PC-3 (cell line): ENCODE data around the gene GTPBP6. TPM values are rescaled to one million over a fixed set of nuclear protein-coding genes. Genes with fewer than 3 reads are reported as not detected.

Source experiments
- ATAC-seq: fragments of 200-7000 bp; cut with Tn5 transposase; 2 replicates; pipeline ENCODE4 v1.9.1; 2020; ENCODE audit warnings: mild to moderate bottlenecking, moderate library complexity
- BruUV-seq: library from RNA; stranded (reverse); fragments of 400-500 nt; replicated peaks from 2 replicates; lab custom pipeline; 2021; lab: Mats Ljungman, UMichigan
- CTCF ChIA-PET: fragments of 300-600 bp; sonication (Branson Sonifier 250); formaldehyde crosslinking; loops from one replicate; lab custom pipeline; 2022; ENCODE audit warnings: antibody characterized with exemption; lab: Charles Lee
- POLR2A ChIA-PET: fragments of 300-600 bp; sonication (Branson Sonifier 250); formaldehyde crosslinking; loops from one replicate; lab custom pipeline; 2022; ENCODE audit warnings: antibody characterized with exemption; ENCODE audit not compliant: unreplicated experiment; lab: Charles Lee
- DNase-seq: peaks from one replicate; pipeline ENCODE4 v3.0.0-alpha.2; 2015
- H2AFZ ChIP-seq: fragments of 300-600 bp; sonication (generic); 2 replicates; pipeline ENCODE4 v1.6.0; 2016; ENCODE audit warnings: antibody characterized with exemption, low read length
- H3F3A ChIP-seq: fragments of 300-600 bp; sonication (generic); one replicate; pipeline ENCODE4 v1.6.0; 2017; ENCODE audit warnings: antibody characterized with exemption, low read length, control low read depth, mild to moderate bottlenecking; ENCODE audit not compliant: unreplicated experiment
- H3K27ac ChIP-seq: fragments of 300-600 bp; sonication (generic); 2 replicates; pipeline ENCODE4 v1.5.1; 2016; ENCODE audit warnings: mild to moderate bottlenecking, low read length
- H3K27me3 ChIP-seq: fragments of 300-600 bp; sonication (generic); 2 replicates; pipeline ENCODE4 v1.6.1; 2016; ENCODE audit warnings: low read length, mixed read lengths
- H3K36me3 ChIP-seq: fragments of 300-600 bp; sonication (generic); 2 replicates; pipeline ENCODE4 v1.6.1; 2016; ENCODE audit warnings: low read depth, mixed run types, low read length, mixed read lengths
- H3K4me1 ChIP-seq: fragments of 300-600 bp; sonication (generic); 2 replicates; pipeline ENCODE4 v1.5.1; 2016; ENCODE audit warnings: low read length; ENCODE audit not compliant: insufficient read depth
- H3K4me2 ChIP-seq: fragments of 300-600 bp; sonication (generic); 2 replicates; pipeline ENCODE4 v1.6.0; 2016; ENCODE audit warnings: low read length
- H3K4me3 ChIP-seq: fragments of 300-600 bp; sonication (generic); 2 replicates; pipeline ENCODE4 v1.5.1; 2016; ENCODE audit warnings: mild to moderate bottlenecking, low read length, mixed read lengths
- H3K79me2 ChIP-seq: fragments of 300-600 bp; sonication (generic); 2 replicates; pipeline ENCODE4 v1.6.1; 2017; ENCODE audit warnings: low read length, mixed read lengths
- H3K9ac ChIP-seq: fragments of 300-600 bp; sonication (generic); 2 replicates; pipeline ENCODE4 v1.6.0; 2016; ENCODE audit warnings: mild to moderate bottlenecking, low read length
- H3K9me2 ChIP-seq: fragments of 300-600 bp; sonication (generic); replicated peaks from 2 replicates; pipeline ENCODE4 v1.6.1; 2016; ENCODE audit warnings: mixed run types, low read length, mixed read lengths
- H3K9me3 ChIP-seq: fragments of 300-600 bp; sonication (generic); 2 replicates; pipeline ENCODE4 v1.6.1; 2016; ENCODE audit warnings: low read length, mixed read lengths
- H4K20me1 ChIP-seq: fragments of 300-600 bp; sonication (generic); 2 replicates; pipeline ENCODE4 v1.6.1; 2016; ENCODE audit warnings: low read length, mixed read lengths
- EZH2 ChIP-seq: fragments of 300-600 bp; sonication (generic); IDR thresholded peaks from one replicate; pipeline ENCODE4 v1.6.1; 2017; ENCODE audit warnings: antibody characterized with exemption, mild to moderate bottlenecking, low read length; ENCODE audit not compliant: unreplicated experiment
- EZH2phosphoT487 ChIP-seq: fragments of 300-600 bp; sonication (generic); IDR thresholded peaks from 2 replicates; pipeline ENCODE4 v1.6.1; 2018; ENCODE audit warnings: mild to moderate bottlenecking, antibody characterized with exemption, low read length, borderline replicate concordance
- intact Hi-C: fragments of 100-400 bp; cut with micrococcal nuclease; formaldehyde crosslinking; loops from 2 replicates; pipeline ENCODE4 v1.9.0; 2023
- total RNA-seq: library from RNA; depleted of rRNA; stranded (reverse); fragments of >200 nt; gene quantifications from 2 replicates; pipeline ENCODE4 v1.2.3, GENCODE V29; 2014; rRNA removed
- TF ChIP-seq, protein P1 (sequence below): fragments of 300-600 bp; sonication (generic); conservative IDR thresholded peaks from 2 replicates; pipeline ENCODE4 v1.5.1; 2017; ENCODE audit warnings: antibody characterized with exemption, low read depth, mild to moderate bottlenecking, low read length

The GTPBP6 gene
- total RNA-seq, 1 experiment from 2014 or later: 38.8 TPM

DNA sequence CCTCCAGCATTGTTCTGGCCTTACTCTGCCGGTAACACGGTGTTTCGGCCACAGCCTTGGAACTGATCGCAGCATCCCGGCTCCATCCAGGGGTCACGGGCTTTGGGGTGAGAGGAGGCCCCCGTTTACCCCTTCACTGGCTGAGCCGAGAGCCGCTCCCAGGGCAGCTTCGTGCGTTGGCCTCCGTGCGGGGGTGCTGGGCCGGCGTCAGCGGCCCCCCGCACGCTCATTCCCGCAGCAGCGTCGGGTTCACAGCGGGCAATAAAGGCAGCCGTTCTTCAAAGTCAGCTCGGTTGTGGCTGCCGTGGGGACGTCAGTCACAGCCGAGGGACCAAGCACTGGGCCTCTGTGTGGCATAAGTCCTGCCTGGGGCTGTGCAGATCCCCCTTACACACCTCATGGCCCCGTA, 62.7 kb downstream of the GTPBP6 start:
- H3K79me2 ChIP-seq: no peaks in the 10 kb centered on the region
- ChIA-PET POLR2A (no interaction called here), CTCF (no interaction called here)
- H3K4me3 ChIP-seq: no peak overlapping the region
- ATAC-seq: no peak
- no peaks in the 10 kb centered on the region for H3K27me3 ChIP-seq
- H3K27ac ChIP-seq: no peak overlapping the region
- H3K9me3 ChIP-seq: no peaks in the 10 kb centered on the region
- no peak overlapping the region for H3K4me2 ChIP-seq
- no peaks in the 10 kb centered on the region for H3K9me2 ChIP-seq
- no peak overlapping the region for H3K9ac ChIP-seq
- BruUV-seq: no TSS peak
- TF ChIP-seq EZH2 (no peak), EZH2phosphoT487 (no peak)
- TF ChIP-seq, protein P1, sequence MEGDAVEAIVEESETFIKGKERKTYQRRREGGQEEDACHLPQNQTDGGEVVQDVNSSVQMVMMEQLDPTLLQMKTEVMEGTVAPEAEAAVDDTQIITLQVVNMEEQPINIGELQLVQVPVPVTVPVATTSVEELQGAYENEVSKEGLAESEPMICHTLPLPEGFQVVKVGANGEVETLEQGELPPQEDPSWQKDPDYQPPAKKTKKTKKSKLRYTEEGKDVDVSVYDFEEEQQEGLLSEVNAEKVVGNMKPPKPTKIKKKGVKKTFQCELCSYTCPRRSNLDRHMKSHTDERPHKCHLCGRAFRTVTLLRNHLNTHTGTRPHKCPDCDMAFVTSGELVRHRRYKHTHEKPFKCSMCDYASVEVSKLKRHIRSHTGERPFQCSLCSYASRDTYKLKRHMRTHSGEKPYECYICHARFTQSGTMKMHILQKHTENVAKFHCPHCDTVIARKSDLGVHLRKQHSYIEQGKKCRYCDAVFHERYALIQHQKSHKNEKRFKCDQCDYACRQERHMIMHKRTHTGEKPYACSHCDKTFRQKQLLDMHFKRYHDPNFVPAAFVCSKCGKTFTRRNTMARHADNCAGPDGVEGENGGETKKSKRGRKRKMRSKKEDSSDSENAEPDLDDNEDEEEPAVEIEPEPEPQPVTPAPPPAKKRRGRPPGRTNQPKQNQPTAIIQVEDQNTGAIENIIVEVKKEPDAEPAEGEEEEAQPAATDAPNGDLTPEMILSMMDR: no peak
- no peaks in the 10 kb centered on the region for H3F3A ChIP-seq
- no peak for DNase-seq
- no peaks in the 10 kb centered on the region for H4K20me1 ChIP-seq
- H2AFZ ChIP-seq: no peak overlapping the region
- intact Hi-C loops: no loop called here
- no peaks in the 10 kb centered on the region for H3K36me3 ChIP-seq
- peaks cover under 1% of the 10 kb centered on the region for H3K4me1 ChIP-seq

Other genes starting within 250 kb of the GTPBP6 start
- gene PLCXD1, start 37.4 kb downstream of the GTPBP6 start, total RNA-seq: 25.7 and 31.2 TPM in 2 replicates
- 35.2 and 35.4 TPM in 2 replicates for gene PPP2R3B, start 68.1 kb upstream of the GTPBP6 start, total RNA-seq